T-cell (primary cell): ENCODE measurements around the gene CCIN. TPM values are rescaled to one million over a fixed set of nuclear protein-coding genes. Genes with fewer than 3 reads are reported as not detected.

Experiments
- ATAC-seq, 4 experiments: fragments of 200-7000 bp in 3 of 4; fragments of 150-1000 bp in 1 of 4; cut with Tn5 transposase; replicated peaks in 1 of 4; 1 replicate in 3 of 4; 2 replicates in 1 of 4; pipeline ENCODE4 v1.10.0; 2021; ENCODE audit warnings: moderate library complexity in 3 of 4, mild to moderate bottlenecking in 2 of 4, moderate number of reproducible peaks in 1 of 4
- CTCF ChIA-PET, 2 donors: fragments of 300-600 bp; sonication (Branson Sonifier 250); formaldehyde crosslinking; loops; one replicate each; lab custom pipeline; 2022; ENCODE audit warnings: antibody characterized with exemption in 2 of 2; lab: Charles Lee
- POLR2A ChIA-PET, 2 donors: fragments of 300-600 bp; sonication (Branson Sonifier 250); formaldehyde crosslinking; loops; one replicate each; lab custom pipeline; 2022; ENCODE audit warnings: antibody characterized with exemption in 2 of 2; lab: Charles Lee
- DNase-seq, 35 experiments: peaks; one replicate each; pipeline versions ENCODE4 v3.0.0 to v3.0.0-alpha.2; 2013 to 2023
- H3K27ac ChIP-seq: one replicate; pipeline ENCODE4 v1.5.1; 2013; ENCODE audit warnings: low read length
- H3K27me3 ChIP-seq, 2 experiments: replicated peaks in 1 of 2; 1 replicate in 1 of 2; 2 replicates in 1 of 2; pipeline versions ENCODE4 v1.6.1 to v1.7.0; 2013; ENCODE audit warnings: low read length in 1 of 2, mixed read lengths in 1 of 2; ENCODE audit not compliant: control insufficient read depth in 2 of 2, insufficient read depth in 2 of 2; ENCODE audit errors: extremely low read depth in 1 of 2
- H3K36me3 ChIP-seq, 2 donors: 1 replicate in 1 of 2; 2 replicates in 1 of 2; pipeline versions ENCODE4 v1.6.1 to v1.7.0; 2013; ENCODE audit warnings: low read length in 1 of 2; ENCODE audit not compliant: control insufficient read depth in 2 of 2, insufficient read depth in 1 of 2; ENCODE audit errors: extremely low read depth in 1 of 2
- H3K4me1 ChIP-seq, 2 experiments: 1 replicate in 1 of 2; 2 replicates in 1 of 2; pipeline versions ENCODE4 v1.6.1 to v1.7.0; 2013; ENCODE audit warnings: low read length in 2 of 2, mixed read lengths in 1 of 2; ENCODE audit not compliant: insufficient read depth in 2 of 2, control insufficient read depth in 1 of 2; ENCODE audit errors: extremely low read depth in 1 of 2
- H3K4me3 ChIP-seq, 2 donors: 1 replicate in 1 of 2; 2 replicates in 1 of 2; pipeline versions ENCODE4 v1.5.1 to v1.7.0; 2013; ENCODE audit warnings: mild to moderate bottlenecking in 2 of 2, low read length in 1 of 2, moderate library complexity in 1 of 2; ENCODE audit not compliant: control insufficient read depth in 1 of 2; ENCODE audit errors: extremely low read depth in 1 of 2
- H3K9me3 ChIP-seq: 2 replicates; pipeline ENCODE4 v1.7.0; 2013
- H3K27ac Mint-ChIP-seq, 2 donors: one replicate each; pipeline ENCODE4 v1.8.0; 2020 to 2021; ENCODE audit warnings: mild to moderate bottlenecking in 2 of 2, mixed read lengths in 2 of 2
- H3K27me3 Mint-ChIP-seq, 2 donors: one replicate each; pipeline ENCODE4 v1.8.0; 2021 to 2022; ENCODE audit warnings: mixed read lengths in 2 of 2
- H3K36me3 Mint-ChIP-seq: one replicate; pipeline ENCODE4 v1.8.0; 2021; ENCODE audit warnings: mixed read lengths
- H3K4me1 Mint-ChIP-seq, 3 donors: one replicate each; pipeline ENCODE4 v1.8.0; 2020 to 2022; ENCODE audit warnings: mixed read lengths in 3 of 3, mild to moderate bottlenecking in 1 of 3
- H3K4me3 Mint-ChIP-seq, 3 donors: one replicate each; pipeline ENCODE4 v1.8.0; 2020 to 2022; ENCODE audit warnings: mild to moderate bottlenecking in 3 of 3, mixed read lengths in 3 of 3, moderate library complexity in 3 of 3
- H3K9me3 Mint-ChIP-seq, 3 donors: one replicate each; pipeline ENCODE4 v1.8.0; 2020 to 2022; ENCODE audit warnings: mixed read lengths in 3 of 3
- WGBS: methylation state at CpG from one replicate; pipeline ENCODE4 v1.1.5; 2013; ENCODE audit warnings: missing lambda C conversion rate; ENCODE audit not compliant: insufficient coverage; 5-methylcytosine and 5-hydroxymethylcytosine counted together
- total RNA-seq, 35 experiments: library from RNA in 6 of 35; stranded (reverse) in 6 of 35; fragments of 120-200 nt in 1 of 35; gene quantifications; one replicate each; pipeline versions ENCODE4 v1.2.1 to v1.2.4 and lab custom pipeline; 2013 to 2026

Gene CCIN
- total RNA-seq, 5 donors from 2014 or later (not counting 1 experiment from before 2014, with no cell fraction given), result 0.13 to 0.84 (median 0.68) TPM; not detected in 2

DNA sequence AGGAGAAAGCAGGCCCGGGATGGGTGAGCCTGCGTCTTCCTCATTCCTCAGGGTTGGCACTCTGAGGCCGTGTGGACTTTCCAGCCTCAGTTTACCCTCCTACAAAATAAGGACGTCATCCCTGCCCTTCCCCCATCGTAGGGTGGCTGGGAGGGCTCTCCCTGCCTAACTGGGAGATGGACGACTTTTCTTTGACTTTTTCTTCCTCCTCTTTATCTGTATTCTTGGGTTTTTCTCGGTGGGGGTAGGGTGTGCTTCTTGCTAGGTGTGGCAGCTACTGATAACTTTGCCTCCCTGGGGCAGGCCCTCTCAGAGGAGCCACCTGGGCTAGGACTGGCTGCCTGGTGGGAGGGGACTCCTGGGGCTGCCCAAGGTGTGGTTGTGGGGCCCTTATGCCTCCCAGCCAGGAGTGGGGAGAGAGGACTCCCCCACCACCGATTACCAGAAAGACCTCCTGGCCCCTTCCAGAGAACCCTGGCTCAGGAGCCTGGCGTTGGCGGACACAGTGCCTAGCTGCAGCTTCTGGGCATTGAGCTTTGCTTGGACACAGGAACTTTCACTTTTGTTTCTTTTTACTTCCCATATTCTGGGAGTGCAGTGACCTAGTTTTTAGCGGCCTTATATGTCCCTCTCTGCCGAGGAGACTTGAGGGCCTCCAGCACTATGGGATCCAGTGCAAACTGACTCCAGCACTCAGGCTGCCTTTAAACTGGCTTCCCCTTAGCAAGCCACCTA lies 26.5 kb upstream of the CCIN start:
- peaks cover 19% of the 10 kb centered on the region for H3K36me3 Mint-ChIP-seq
- WGBS, result 37% methylated on average over 5 of the region's 12 CpGs
- Histone ChIP-seq H3K9me3 (no peaks in the 10 kb centered on the region), H3K4me1 (peaks cover 59 to 98% of the 10 kb centered on the region in 2 experiments), H3K4me3 (peak overlapping the region; percentile 33 to 57), H3K27ac (peak overlapping the region; percentile 91), H3K27me3 (no peaks in the 10 kb centered on the region), H3K36me3 (no peaks in the 10 kb centered on the region)
- ATAC-seq (peak in 2 of 4 experiments; percentile 7 to 13), DNase-seq (peak in 1 of 35 experiments; percentile 49)
- peaks cover 96 to 99% (median 98%) of the 10 kb centered on the region in 3 donors for H3K4me1 Mint-ChIP-seq
- CTCF ChIA-PET, result interaction anchor here in 1 of 2 donors (0.6 kb wide), 1 partner anchor 185 kb away, joined by 3 read pairs; no protein-coding TSS in a partner anchor
- H3K4me3 Mint-ChIP-seq, result peak overlapping the region; percentile 75 to 88 (median 87)
- no peaks in the 10 kb centered on the region for H3K27me3 Mint-ChIP-seq
- POLR2A ChIA-PET, result interaction anchor here in 1 of 2 donors (0.9 kb wide), 1 partner anchor 12 kb away, joined by 3 read pairs; no protein-coding TSS in a partner anchor
- peak overlapping the region; percentile 99 for H3K27ac Mint-ChIP-seq
- H3K9me3 Mint-ChIP-seq, result peaks cover 6 to 13% (median 11%) of the 10 kb centered on the region in 3 donors

GRCh38 chr9:36143245-36143641 lies 25.9 kb upstream of the CCIN start:
- Histone ChIP-seq H3K4me3 (peak overlapping the region; percentile 32 to 57), H3K4me1 (peaks cover 59 to 98% of the 10 kb centered on the region in 2 experiments), H3K27ac (peak overlapping the region; percentile 91), H3K36me3 (no peaks in the 10 kb centered on the region), H3K27me3 (no peaks in the 10 kb centered on the region), H3K9me3 (no peaks in the 10 kb centered on the region)
- ATAC-seq (no peak), DNase-seq (no peak)
- Mint-ChIP-seq H3K27ac (peak overlapping the region; percentile 99), H3K4me1 (peaks cover 96 to 98% (median 97%) of the 10 kb centered on the region in 3 donors), H3K27me3 (no peaks in the 10 kb centered on the region), H3K36me3 (peaks cover 19% of the 10 kb centered on the region), H3K4me3 (peak overlapping the region; percentile 75 to 88 (median 87)), H3K9me3 (peaks cover 6 to 13% (median 11%) of the 10 kb centered on the region in 3 donors)
- WGBS, result 73% methylated on average over 5 of the region's 13 CpGs
- ChIA-PET POLR2A (interaction anchor here in 1 of 2 donors (0.7 kb wide), 1 partner anchor 13 kb away, joined by 3 read pairs; no protein-coding TSS in a partner anchor), CTCF (interaction anchor here in 1 of 2 donors (1.2 to 1.6 kb wide), 4 partner anchors 39 to 47 kb away, joined by 3 to 5 read pairs (median 4); partner anchors contain the start of gene CLTA)

DNA sequence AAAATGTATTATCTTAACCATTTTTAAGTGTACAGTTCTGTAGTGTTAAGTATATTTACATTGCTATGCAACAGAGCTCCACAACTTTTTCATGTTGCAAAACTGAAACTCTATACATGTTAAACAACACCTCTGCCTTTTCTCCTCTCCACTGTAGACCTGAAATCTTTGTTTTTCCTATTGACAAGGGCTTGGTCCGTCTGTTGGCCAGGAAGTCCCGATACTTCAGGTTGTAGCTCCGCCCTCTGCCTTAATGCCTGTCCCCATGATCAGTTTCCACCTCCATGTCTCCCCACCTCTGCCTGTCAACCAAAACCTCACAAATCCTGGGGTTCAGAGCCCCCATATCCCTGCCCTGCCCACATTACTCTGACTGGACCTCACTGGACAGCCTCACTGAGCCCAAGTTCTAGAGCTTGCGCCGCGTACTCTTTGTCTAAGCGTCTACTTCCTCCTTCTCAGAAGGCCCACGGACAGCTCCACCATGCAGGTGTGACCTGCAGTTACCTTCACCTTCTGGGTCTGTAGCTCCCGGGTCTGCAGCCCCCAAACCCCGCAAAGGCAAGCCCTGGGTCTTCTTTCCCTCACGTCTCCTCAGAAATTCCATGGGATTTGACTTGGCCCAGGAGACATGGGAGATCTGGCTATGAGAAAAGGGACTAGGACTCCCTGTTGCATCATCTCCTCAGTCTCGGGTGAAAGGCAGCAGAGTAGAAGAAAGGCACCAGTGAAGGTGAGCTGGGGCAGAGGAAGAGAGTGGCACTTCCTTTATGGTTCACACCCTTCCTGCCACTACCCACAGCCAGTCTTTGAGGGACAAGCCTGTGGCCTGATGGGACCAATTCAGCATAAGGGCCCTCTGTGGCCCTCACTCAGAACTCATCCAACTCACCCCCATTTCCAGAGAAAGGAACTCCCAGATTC lies 24.6 kb upstream of the CCIN start:
- H3K27me3 Mint-ChIP-seq, result no peaks in the 10 kb centered on the region
- H3K27me3 ChIP-seq, result no peaks in the 10 kb centered on the region
- peaks cover 82 to 96% (median 94%) of the 10 kb centered on the region in 3 donors for H3K4me1 Mint-ChIP-seq
- no peaks in the 10 kb centered on the region for H3K36me3 ChIP-seq
- H3K27ac Mint-ChIP-seq, result peak overlapping the region; percentile 99
- ChIA-PET POLR2A (interaction anchor here (0.5 to 0.7 kb wide), 2 partner anchors 39 to 107 kb away, joined by 4 to 7 read pairs; no protein-coding TSS in a partner anchor), CTCF (interaction anchor here (0.8 to 1.7 kb wide), 6 partner anchors 37 to 46 kb away, joined by 3 to 5 read pairs (median 4); partner anchors contain the start of gene CLTA (in 1 of the 2))
- ATAC-seq (peak; percentile 44 to 73 (median 62)), DNase-seq (peak in 6 of 35 experiments; percentile 16 to 50 (median 28))
- H3K4me3 Mint-ChIP-seq, result peak overlapping the region; percentile 75 to 88 (median 87)
- peak overlapping the region; percentile 91 for H3K27ac ChIP-seq
- no peaks in the 10 kb centered on the region for H3K9me3 ChIP-seq
- WGBS, result 22% methylated on average over 9 of the region's 12 CpGs
- peaks cover 6 to 13% (median 11%) of the 10 kb centered on the region in 3 donors for H3K9me3 Mint-ChIP-seq
- peak overlapping the region; percentile 57 to 70 for H3K4me3 ChIP-seq
- peaks cover 19% of the 10 kb centered on the region for H3K36me3 Mint-ChIP-seq
- peaks cover 61 to 98% of the 10 kb centered on the region in 2 experiments for H3K4me1 ChIP-seq

- Histone ChIP-seq H3K27me3 (no peaks in the 10 kb centered on the region), H3K36me3 (no peaks in the 10 kb centered on the region), H3K27ac (peak overlapping the region; percentile 91), H3K9me3 (no peaks in the 10 kb centered on the region), H3K4me1 (peaks cover 49 to 98% of the 10 kb centered on the region in 2 experiments), H3K4me3 (no peak overlapping the region)
- Mint-ChIP-seq H3K36me3 (peaks cover 20% of the 10 kb centered on the region), H3K27ac (peak overlapping the region; percentile 99), H3K4me3 (peak overlapping the region in 2 of 3 donors; percentile 13 to 88), H3K27me3 (no peaks in the 10 kb centered on the region), H3K9me3 (peaks cover 6 to 13% (median 11%) of the 10 kb centered on the region in 3 donors), H3K4me1 (peaks cover 80 to 96% (median 94%) of the 10 kb centered on the region in 3 donors)
- ChIA-PET CTCF (no interaction called here), POLR2A (no interaction called here)
- DNase-seq, result no peak
- WGBS, result 100% methylated on average over 2 of the region's 4 CpGs
- ATAC-seq, result no peak
Measured at GRCh38 chr9:36145970-36146369, 23.2 kb upstream of the CCIN start.

DNA sequence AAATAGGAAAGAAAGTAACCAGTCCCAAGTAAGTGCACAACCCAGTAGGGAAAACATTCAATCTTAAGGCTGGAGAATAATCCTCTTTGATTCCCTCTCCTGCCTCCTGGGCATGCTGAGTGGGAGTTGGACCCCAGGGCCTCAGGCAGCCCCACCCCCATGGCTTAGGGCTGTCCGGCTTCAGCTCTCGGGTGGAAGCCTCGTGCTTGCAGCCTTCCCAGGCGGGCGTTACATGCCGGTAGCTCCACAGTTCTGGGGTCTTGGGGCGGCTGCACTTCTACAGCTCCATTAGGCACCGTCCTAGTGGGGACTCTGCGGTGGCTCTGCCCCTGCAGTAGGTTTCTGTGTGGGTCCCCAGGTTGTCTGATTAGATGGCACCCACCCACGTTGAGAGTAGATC lies 22.5 kb upstream of the CCIN start:
- Histone ChIP-seq H3K36me3 (no peaks in the 10 kb centered on the region), H3K27me3 (no peaks in the 10 kb centered on the region), H3K27ac (no peak overlapping the region), H3K4me3 (no peak overlapping the region), H3K4me1 (peaks cover 50 to 98% of the 10 kb centered on the region in 2 experiments), H3K9me3 (no peaks in the 10 kb centered on the region)
- Mint-ChIP-seq H3K27ac (peak overlapping the region; percentile 99), H3K4me3 (peak overlapping the region in 1 of 3 donors; percentile 88), H3K4me1 (peaks cover 80 to 96% (median 94%) of the 10 kb centered on the region in 3 donors), H3K9me3 (peaks cover 6 to 13% (median 11%) of the 10 kb centered on the region in 3 donors), H3K27me3 (no peaks in the 10 kb centered on the region), H3K36me3 (peaks cover 21% of the 10 kb centered on the region)
- WGBS, result 98% methylated on average over 9 of the region's 10 CpGs
- ATAC-seq (no peak), DNase-seq (no peak)
- POLR2A ChIA-PET, result no interaction called here
- CTCF ChIA-PET, result interaction anchor here in 1 of 2 donors (1.6 kb wide), 1 partner anchor 44 kb away, joined by 3 read pairs; the partner anchor contains the start of gene CLTA
